CD4-positive, alpha-beta T cell treated with Interleukin-6 for 4 hours (primary cell): Measurements from ENCODE around the gene TMEM106A.
"Not testable (repeated sequence)": the region's sequence is repeated elsewhere in the genome, so short reads cannot be mapped to it uniquely, and the experiment has no call there.

Experiments used
- DNase-seq: peaks from one replicate; pipeline ENCODE4 v3.0.0-alpha.2; 2020; ENCODE audit warnings: mixed read lengths

TMEM106A gene, protein sequence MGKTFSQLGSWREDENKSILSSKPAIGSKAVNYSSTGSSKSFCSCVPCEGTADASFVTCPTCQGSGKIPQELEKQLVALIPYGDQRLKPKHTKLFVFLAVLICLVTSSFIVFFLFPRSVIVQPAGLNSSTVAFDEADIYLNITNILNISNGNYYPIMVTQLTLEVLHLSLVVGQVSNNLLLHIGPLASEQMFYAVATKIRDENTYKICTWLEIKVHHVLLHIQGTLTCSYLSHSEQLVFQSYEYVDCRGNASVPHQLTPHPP

DNA sequence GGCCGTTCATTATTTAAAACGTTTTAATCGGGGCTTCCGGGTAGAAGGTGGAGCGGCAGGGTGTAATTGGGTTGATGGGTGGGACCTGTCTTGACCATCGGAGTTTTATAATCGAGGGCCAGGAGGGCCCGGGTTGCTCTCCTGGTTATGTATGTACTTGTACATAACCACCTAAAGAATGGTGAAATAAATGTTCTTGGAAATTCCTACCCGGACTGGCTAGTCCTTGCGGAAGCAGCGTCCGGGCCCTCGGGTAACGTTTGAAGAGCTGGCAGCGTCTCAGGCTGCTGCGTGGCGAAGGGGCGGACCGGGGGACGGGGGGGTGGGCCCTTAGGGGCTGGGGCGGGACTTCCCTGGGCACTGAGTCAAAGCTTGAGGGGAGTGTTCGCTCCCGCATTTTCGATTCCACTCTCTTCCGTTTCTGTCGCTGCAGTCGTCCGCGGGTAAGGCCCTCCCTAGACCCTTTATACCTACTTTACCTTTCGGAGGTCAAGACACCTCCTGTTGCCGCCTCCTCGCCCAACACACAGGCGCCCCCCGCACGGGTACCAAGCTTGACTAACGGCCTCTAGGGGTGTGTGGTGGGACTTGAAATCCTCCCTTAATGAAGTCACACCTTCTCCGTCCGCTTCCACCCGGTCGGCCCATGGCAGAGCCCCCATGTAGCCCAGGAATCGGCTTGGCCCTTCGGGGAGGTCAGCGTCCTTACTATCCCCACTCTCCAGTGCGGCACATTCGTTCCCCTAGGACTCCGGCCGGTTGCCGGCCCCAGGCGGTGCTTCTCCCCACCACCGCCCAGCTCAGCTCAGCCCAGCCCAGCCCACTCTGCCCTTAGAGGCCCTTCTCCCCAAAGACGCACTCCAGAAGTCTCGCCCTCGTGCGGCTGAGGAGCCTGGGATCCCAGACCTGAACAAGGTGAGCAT, at the start of gene TMEM106A:
Gene TMEM106A, plus strand, starts transcription at position 396 of the 923 bp plus-strand sequence. CDS start 1,167 bp downstream, outside the sequence.
- peak; percentile 87 for DNase-seq

DNA sequence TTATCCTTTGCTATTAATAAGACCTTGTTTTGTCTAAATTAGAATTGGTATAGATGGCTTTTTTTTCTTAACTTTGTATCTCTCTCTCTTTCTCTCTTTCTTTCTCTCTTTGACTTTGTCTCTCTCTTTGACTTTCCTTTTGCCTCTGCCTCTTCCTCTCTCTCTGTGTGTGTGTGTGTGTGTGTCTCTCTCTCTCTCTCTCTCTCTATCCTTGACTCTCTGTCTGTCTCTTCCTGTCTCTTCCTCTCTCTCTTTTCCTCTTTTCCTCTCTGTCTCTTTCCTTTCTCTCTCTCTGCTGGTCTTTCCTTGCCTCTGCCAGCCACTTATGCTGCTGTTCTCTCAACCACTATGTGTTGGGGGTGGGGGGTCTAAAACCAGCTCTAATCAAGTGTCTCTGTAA, 45.7 kb upstream of the TMEM106A start:
- not testable (repeated sequence) for DNase-seq

DNA sequence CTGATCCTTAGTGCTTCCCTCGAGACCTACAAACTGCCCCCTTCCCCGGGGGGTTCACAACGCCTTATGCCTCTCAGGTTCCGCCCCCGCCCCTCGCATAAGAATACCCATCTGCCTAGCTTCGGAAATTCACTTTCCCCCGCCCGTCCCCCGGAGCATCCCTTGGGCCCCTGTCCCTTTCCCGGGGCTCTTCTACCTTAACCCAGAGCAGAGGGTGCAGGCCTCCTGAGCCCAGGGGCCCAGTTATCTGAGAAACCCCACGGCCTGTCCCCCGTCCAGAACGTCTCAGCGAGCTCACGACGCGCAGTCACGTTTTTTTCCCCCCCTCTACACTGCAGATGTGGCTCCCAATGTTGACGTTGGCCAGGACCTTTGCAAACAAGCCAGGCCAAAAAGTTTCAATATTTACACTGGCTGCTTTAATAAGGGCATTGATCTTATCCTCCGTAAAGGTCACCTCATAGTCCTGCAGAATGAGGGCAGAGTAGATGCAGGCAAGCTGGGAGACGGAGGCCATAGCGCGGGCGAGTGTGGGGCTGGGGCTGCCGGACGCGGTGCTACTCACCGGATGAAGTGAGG, 42.0 kb upstream of the TMEM106A start:
- DNase-seq, result no peak

DNA sequence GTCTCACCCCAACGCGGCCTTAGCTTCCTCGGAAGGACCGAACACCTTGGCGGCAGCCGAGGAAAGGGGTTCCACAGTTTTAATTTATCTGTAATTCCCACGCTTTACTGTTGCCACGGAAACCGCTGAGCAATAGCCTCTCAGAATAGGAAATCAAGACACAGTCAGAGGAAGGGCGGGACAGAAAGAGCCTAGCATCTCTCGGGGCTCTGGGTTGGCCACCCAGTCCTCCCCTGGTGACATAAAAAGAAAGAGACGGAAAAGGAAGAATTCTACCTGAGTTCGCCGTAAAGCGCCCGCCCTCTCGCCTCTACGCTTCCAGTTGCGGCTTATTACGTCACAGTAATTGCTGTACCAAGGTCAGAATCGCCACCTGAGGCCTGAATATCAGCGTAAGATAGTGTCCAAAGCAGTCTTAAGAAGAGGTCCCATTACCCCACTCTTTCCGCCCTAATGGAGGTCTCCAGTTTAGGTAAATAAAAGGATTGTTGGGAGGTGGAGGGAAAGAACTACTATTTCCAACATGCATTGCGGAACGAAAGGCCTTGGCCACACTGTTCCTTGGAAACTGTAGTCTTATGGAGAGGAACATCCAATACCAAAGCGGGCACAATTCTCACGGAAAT, 41.4 kb upstream of the TMEM106A start:
- DNase-seq, result peak; percentile 89

DNA sequence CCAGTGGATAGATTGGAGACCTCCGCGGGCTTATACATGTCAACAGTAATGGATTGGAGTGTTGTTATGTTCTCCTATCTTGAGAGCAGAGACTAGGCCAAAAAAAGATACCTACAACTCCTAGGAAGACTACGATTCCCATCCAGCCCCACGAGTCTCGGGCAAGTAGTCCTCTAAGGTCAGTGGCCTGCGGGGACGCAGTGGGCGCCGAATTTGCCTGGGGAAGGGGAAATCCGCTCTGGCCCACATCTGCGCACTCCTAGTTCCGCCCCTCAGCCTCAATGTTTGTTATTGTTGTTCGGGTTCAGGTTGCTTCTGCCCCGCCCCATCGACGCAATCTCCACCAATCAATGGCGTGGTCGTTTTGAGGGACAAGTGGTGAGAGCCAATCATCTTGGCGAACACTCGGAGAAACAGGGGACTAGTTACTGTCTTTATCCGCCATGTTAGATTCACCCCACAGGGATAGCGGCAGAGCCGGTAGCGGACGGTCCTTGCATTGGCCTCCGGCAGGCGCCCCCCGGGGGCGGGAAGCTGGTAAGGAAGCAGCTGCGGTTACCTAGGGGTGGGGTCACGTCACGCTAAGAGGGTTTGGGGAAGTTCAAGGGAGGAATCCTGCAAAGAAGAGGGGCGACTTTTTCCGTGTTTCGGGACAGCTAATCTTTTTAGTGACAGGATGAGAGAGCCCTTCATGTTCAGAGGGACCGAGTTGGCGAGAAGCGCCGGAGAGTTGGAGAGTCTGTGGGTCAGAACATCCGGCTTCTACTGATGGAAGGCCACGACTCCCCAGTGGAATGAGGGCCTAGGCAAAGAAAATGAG, 40.7 kb upstream of the TMEM106A start, which contains the start of gene NBR1:
Gene NBR1, plus strand, starts transcription at position 449 of the 820 bp plus-strand sequence. CDS start 4,586 bp downstream, outside the sequence.
- peak; percentile 95 for DNase-seq

DNA sequence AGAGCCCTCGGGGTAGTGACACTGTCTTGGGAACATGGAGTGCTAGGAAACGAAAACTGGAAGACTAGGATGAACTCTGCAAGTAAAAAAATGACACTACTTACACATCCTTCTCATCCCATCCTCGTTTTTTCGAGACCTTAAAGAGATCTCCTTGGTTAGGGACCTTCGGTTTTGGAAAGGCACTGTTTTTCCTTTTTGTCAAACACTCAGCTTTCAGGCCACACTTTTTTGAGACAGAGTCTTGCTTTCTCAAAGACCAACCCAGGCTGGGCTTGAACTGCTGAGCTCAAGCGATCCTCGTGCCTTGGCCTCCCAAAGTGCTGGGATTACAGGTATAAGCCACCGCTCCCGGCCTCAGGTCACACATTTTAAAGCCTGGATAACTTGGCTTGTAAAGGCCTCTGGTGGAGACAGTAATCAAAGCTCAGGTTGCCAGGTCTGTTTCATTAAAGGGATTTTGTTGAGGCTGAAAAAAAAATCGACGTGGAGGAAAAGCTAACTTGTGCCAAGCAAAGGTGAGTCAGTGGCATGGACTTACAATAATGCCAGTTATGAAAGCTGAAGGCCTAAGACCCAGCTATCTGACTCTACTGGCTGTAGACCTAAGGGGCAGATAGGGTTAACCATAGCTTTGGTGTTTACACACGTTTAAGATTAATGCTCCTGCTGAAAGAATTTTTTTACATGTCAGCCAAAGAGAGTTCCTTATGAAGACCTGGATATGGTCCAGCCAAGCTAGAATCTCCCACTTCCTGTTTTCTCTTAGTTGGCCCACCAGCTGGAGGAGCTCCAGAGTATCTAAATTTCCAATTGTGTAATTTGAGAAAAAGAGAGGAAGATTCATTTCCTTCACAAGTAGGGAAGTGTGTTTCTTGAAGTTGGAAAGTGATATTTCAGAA, 39.8 kb upstream of the TMEM106A start:
- no peak for DNase-seq

DNA sequence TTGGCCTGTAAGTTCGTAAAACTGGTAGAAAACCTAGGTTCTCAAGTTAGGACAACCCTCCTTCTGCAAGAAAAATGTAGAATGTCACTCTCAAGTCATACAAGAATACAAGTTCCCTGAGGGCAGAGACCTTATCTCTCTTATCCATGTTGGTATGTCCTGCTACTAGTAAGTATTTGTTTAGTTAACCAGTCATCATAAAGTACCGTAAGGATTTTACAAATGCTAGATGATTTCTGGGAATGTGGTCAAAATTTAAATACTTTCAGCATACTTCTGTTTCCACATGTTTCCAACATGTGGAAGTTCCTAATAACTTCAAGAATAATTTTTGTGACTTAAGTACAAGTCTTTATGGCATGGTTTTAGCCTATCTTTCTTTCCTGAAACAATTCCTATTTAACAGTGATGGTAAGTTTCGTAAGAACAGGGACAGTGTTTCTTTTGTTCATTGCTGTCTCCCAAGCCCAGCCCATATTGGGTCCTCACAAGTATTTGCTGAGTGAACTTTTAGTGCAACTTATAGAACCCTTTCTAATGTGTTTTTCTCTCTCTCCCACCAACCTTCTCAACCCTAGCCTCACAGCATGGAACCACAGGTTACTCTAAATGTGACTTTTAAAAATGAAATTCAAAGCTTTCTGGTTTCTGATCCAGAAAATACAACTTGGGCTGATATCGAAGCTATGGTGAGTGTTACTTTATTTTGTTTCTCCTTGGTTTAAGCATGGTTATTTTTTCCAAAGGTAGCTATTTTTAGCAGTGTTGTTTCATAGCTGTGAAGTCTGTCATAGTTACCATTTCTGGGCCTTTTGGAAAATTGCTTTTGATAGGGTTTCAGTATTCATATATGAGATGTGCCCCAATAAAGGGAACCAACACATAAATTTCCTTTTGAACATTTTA, 36.2 kb upstream of the TMEM106A start:
- DNase-seq, result no peak

DNA sequence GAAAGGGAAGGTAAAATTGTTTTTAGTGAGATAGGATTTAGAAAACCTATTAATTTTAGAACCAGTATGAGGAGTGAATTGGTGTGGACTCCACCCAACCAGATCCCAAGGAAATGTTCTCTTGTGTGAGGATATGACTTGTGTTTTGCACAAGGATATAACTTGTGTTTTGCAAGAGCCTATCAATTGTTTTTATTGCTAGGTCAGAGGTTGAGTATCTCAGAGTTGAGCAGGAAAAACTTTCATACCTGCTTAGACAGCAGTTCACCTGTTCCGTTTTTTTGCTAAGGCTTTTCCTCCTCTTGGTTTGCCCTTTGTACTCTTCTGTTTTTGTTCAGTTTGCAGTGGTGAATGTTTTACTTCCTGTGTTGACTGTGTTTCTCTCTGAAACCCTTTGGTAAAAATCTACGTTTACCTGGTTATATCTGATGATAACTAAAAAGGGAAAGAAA, 35.5 kb upstream of the TMEM106A start:
- no peak for DNase-seq

DNA sequence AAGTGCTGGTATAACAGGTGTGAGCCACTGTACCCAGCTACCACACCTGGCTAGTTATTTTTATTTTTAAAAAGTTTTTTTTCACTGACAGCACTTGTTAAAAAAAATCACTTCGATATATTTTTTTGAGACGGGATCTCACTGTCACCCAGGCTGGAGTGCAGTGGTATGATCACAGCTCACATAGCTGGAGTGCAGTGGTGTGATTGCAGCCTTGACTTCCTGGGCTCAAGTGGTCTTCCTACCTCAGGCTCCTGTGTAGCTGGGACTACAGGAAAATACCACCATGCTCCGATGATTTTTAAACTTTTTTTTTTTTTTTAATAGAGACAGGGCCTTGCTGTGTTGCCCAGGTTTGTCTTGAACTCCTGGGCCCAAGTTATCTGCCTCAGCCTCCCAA, 27.8 kb upstream of the TMEM106A start:
- no peak for DNase-seq

DNA sequence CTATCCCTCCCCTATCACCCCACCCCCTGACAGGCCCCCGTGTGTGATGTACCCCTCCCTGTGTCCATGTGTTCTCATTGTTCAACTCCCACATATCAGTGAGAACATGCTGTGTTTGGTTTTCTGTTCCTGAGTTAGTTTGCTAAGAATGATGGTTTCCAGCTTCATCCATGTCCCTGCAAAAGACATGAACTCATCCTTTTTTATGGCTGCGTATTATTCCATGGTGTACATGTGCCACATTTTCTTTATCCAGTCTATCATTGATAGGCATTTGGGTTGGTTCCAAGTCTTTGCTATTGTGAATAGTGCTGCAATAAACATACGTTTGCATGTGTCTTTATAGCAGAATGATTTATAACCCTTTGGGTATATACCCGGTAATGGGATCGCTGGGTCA, 25.0 kb upstream of the TMEM106A start:
- not testable (repeated sequence) for DNase-seq

DNA sequence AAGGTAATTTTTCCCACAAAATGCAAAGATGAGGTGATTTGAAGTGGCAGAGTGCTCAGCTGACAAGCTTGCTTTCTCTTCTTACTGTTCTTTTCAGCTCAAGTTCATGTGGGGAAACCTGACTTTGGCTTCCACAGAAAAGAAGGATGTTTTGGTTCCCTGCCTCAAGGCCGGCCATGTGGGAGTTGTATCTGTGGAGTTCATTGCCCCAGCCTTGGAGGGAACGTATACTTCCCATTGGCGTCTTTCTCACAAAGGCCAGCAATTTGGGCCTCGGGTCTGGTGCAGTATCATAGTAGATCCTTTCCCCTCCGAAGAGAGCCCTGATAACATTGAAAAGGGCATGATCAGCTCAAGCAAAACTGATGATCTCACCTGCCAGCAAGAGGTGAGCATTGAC, 18.4 kb upstream of the TMEM106A start:
- no peak for DNase-seq

DNA sequence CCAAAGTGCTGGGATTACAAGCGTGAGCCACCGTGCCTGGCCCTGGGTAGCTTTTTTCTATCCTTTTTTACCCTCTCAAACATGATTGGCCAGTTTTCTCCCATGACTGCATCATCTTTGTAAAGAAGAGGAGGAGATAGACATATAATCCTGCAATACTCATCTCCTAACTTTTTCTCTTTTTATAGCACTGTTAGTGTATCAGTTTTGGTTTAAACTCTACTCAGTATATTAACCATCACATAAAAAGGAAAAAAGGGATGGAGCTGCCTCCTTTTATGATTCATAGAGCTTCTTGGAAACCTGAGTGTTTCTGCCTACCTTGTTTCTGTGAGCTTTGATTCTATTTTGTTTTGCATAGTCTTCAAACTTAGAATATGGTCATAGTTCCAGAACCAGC, 12.0 kb upstream of the TMEM106A start:
- DNase-seq, result no peak

DNA sequence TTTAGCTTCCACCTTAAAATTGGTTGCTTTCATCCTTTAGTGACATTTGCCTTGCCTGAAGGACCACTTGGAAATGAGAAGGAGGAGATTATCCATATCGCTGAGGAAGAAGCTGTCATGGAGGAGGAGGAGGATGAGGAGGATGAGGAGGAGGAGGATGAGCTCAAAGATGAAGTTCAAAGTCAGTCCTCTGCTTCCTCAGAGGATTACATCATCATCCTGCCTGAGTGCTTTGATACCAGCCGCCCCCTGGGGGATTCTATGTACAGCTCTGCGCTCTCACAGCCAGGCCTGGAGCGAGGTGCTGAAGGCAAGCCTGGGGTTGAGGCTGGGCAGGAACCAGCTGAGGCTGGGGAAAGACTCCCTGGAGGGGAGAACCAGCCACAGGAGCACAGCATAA, 11.5 kb upstream of the TMEM106A start:
- no peak for DNase-seq

DNA sequence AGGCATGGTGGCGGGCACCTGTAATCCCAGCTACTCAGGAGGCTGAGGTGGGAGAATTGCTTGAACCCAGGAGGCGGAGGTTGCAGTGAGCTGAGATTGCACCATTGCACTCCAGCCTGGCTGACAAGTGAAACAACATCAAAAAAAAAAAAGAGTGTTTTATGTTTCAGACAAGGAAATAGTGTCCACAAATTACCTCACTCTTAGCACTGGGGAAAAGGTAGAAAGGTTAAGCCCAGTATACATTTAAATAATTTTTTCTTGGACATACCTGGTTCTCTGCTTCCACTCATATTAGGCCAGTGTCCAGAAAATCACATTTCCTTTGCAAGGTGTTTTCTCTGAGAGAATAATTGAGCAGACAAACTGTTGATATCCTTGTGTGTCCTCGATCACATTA, 8.7 kb upstream of the TMEM106A start:
- not testable (repeated sequence) for DNase-seq

DNA sequence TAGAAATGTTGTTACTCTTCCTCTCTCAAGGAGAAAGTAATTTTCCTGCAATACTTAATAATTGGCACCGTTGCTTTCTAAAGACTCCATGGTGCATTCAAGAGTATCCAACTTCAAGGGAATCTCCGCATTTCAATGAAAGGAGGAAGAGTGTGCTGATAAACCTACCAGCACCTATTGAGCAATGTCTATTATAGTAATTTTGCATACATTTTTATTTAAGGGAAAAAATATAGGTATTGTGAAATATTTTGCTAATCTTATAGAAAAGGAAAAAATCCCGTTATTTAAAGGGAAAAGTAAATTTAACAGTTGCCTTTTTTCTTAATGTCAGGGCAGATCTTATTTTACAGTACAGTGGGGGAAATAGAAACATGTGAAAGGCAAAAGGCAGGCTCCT, 1.1 kb upstream of the TMEM106A start:
- DNase-seq, result no peak

DNA sequence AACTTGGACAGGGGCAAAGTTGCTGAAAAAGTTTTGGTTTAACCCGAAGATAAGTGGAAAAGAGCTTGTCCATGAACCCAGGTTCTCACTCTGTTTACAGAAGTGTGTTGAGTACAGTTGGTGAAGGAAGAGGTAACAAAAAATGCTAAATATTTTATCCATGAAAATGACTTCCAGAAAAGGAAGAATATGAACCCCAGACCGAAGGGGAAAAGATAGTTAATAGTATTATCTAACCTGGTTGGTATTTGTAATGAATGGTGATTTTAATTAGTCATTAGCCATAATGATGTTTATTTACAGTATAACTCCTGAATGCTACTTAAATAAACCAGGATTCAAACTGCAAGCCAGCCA, 574 bp upstream of the TMEM106A start:
- DNase-seq, result no peak

DNA sequence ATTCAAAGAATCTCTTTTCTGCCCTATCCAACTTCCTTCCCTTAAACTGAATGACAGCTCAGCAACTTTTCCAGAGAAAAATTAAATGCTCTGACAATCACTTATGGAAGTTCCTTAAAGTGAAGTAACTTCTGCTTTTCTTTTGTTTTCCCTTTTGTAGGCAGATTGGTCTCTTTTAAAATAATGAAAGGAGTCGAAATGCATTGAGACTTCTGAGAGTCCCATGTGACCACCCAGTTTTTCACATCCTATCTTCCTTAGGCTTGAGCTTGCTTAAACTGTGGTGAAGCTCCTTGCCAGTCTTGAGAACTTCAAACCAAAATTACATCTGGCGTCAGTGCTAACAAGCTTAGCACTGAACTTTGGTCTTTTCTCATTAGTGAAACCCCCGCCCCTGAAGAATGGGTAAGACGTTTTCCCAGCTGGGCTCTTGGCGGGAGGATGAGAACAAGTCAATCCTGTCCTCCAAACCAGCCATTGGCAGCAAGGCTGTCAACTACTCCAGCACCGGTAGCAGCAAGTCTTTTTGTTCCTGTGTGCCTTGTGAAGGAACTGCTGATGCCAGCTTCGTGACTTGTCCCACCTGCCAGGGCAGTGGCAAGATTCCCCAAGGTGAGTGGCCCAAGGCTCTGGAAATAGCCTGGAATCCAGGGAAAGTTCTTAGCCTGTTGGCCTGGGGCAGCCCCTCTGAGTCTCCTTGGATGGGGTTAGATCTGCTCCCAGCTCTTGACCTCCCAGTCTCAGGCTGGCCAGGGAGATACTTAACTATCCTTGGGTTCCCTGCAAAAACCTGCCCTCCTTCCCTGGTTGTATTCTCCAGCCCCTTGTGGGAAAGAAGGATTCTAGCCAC, 1.2 kb downstream of the TMEM106A start:
- DNase-seq, result no peak

DNA sequence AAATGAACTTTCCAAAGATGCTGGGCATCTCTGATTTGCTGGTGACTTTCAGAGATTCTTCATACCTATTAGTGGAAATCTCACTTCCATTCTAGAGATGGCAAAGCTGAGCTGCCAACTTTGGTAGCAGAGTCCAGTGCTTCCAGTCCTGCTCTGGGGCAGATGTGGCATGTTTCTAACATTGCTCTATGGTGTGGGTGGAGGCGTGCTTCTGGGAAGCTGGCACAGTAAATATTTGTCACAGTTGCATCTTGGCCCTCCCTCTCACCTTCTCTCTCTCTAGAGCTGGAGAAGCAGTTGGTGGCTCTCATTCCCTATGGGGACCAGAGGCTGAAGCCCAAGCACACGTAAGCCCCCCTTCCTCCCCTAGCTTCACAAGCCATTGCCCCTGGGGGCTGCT, 1.9 kb downstream of the TMEM106A start:
- DNase-seq, result no peak

DNA sequence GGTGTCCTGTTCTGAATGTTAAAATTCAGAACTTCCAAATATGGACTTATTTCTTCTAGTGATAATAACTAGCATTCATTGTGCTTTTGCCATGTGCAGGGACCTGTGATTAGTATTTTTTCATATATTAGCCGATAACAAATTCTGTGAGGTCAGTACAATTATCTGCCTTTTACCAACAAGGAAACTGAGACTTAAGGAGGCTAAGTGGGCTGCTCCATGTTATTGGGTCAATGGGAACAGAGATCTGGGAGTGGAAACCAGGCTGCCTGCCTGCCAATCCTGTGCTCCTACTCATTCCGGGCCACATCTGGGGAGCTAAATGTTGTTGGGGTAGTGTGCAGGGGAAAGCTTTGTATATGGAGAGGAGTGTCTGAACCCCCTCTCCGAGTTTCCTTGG, 3.7 kb downstream of the TMEM106A start:
- no peak for DNase-seq
